GM21360 (cell line): ENCODE data around the gene MRNIP.

Source experiments
- ATAC-seq: cut with Tn5 transposase; IDR thresholded peaks from one replicate; pipeline ENCODE4 v1.9.1; 2021; ENCODE audit warnings: mild to moderate bottlenecking, moderate library complexity; ENCODE audit not compliant: unreplicated experiment

Gene MRNIP

GRCh38 chr5:179889885-179890284 is 31.3 kb upstream of the MRNIP start:
- no peak for ATAC-seq

GRCh38 chr5:179887802-179888201 is 29.2 kb upstream of the MRNIP start:
- no peak for ATAC-seq

- no peak for ATAC-seq
These were observed 28.5 kb upstream of the MRNIP start for GRCh38 chr5:179887095-179887494.

DNA sequence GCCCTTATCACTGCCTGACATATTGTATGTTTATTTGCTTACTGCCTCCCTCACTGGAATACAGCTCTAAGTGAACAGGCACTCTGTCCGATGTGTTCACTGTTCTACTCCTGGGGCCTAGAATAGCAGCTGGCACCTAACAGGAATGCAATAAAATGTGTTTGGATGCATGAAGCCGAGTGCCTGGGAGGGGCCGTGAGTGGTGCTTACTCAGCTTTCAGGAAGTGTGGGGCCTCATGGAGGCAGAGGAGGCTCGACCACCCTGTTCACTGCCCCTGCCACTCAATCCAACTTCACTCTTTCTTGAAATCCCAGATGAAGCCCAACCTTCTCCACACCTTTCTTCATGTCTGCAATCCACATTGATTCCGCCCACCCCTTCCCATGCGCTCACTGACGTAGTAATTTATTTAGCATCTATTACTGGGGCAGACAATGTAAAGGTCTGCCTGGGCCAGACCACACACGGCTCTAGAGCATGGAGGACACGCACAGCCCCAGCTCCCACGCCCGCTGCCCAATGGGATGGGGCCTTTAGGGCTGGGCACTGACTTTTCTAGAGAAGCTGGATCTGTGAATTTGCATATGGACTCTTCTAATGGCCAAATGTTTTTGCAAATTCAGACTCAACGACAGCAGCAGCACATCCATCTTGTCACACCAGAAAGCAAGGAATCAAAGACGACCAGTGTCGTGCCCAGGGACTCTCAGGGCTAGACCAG is 27.7 kb upstream of the MRNIP start:
- ATAC-seq = no peak

DNA sequence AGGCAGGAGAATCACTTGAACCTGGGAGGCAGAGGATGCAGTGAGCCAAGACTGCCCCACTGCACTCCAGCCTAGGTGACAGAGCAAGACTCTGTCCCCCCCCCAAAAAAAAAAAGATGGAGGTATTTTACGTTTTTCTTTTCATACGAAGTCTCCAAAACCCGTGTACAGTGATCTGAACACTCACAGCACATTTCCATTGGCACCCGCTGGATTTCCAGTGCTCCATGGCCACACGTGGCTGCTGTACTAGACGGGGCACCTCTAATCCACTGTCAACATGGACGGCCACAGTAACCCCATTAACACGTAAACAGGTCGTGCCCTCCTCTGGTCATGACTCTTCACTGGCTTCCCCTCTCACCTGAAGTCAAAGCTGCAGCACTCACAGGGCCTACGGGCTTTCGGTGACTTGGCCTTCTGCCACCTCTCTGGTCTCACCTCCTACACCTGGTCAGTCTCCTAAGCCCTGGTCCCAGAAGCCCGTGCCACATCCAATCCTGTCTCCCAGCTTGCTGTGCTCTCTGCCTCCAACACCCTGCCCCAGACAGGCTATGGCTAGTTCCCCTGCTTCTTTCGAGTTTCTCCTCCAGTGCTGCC is 27.0 kb upstream of the MRNIP start:
- ATAC-seq = no peak

GRCh38 chr5:179883163-179883562 is 24.5 kb upstream of the MRNIP start:
- no peak for ATAC-seq

GRCh38 chr5:179882338-179882737 is 23.7 kb upstream of the MRNIP start:
- ATAC-seq = no peak

- no peak for ATAC-seq
These were observed 22.4 kb upstream of the MRNIP start for GRCh38 chr5:179880848-179881590.

GRCh38 chr5:179880066-179880650 is 21.5 kb upstream of the MRNIP start:
- ATAC-seq = no peak

GRCh38 chr5:179879690-179880010 is 21.0 kb upstream of the MRNIP start:
- ATAC-seq = no peak

- no peak for ATAC-seq
These were observed 20.5 kb upstream of the MRNIP start for GRCh38 chr5:179879003-179879689.

DNA sequence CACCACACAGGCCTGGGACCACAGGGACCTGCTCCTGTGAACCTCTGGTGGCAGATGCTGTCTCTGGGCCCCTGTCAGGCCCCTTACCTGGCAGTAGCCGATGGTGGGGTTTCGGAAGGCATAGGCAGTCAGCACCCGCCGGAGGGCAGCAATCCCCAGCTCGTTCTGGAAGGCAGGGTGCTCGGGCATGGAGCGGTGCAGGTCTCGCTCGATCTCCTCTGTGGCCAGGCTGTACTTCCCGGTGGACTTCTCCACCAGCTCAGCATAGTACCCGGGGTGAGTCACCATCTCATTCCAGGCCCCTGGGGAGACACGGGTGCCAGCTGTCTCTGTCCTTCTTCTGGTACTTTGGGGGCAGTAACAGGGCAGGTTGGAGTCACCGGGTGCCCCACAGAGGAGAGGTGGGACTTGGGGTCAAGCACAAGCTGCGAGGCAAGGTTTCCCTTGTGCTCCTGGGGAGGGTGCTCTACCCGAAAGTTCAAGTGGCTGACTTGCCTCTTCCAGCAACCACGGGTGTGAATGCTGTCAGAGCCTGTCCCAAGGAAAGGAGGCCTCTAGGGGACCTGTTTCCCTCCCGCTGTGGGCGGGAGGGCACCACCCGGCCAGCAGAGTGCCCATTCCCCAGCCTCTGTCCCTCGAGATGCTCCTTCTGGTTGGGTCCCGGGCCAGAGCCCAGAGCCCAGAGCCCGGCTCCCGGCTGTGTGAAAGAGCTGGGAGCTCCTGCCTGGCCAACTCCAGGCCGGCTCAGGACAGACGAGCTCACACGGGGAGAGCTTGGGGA is 19.8 kb upstream of the MRNIP start:
- no peak for ATAC-seq

DNA sequence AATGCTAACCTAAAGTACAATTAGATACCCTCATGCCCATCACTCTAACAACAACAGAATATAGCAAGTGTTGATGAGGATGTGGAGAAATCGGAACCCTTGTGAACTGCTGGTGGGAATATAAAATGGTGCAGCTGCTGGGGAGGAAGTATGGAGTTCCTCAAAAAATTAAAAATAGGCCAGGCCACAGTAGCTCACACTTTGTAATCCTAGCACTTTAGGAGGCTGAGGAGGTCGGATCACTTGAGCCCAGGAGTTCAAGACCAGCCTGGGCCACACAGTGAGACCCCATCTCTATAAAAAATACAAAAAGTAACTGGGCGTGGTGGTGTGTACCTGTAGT is 18.0 kb upstream of the MRNIP start:
- no peak for ATAC-seq

DNA sequence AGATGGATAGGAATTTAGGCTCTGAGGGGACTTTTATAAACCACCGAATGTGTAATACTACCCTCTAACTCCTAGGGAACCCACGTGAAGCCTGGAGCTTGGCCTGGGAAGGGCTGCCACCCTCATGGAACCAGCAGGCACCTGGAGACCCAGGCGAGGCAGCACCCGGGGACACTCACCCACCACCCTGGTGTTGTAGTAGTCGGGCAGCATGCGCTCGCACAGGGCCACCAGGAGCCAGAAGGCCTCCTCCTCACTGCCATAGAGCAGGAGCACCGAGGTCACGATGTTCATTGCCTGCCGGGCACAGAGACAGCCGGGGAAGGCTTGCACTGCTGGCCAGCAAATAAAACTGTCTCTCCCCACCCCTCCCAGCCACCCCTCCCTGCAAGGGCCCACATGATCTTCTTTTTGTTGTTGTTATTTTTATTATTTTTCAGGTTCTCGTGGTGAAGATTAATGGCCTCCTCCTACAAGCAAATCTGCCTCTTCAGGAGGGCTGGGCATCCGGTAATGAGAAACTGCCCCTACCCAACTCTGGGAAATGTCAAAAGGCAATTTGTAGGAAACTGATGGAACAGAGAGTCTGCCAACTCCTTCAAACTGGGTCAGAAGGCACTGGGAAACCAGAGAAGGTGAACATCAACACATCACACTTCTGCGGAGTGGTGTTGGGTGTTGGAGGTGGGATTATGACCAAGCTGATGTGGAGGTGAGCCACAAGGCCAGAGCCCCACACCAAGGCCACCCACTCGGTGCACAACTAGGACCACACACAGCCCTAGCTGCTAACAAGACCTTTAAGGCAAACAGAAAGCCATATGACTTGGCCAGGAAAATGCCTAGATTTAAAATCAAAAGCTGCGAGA is 17.4 kb upstream of the MRNIP start:
- no peak for ATAC-seq

GRCh38 chr5:179874536-179875292 is 16.1 kb upstream of the MRNIP start:
- no peak for ATAC-seq

- ATAC-seq = no peak
These were observed 15.5 kb upstream of the MRNIP start for GRCh38 chr5:179874136-179874535.

- ATAC-seq = no peak
These were observed 15.0 kb upstream of the MRNIP start for GRCh38 chr5:179873588-179874110.

GRCh38 chr5:179872828-179873575 is 14.4 kb upstream of the MRNIP start:
- no peak for ATAC-seq
